GM21723 (cell line): ENCODE results near the gene DSCAML1.
A peak's percentile ranks its signal among the peaks of the same experiment; 100 is the strongest.

Source experiments
- ATAC-seq: cut with Tn5 transposase; IDR thresholded peaks from one replicate; pipeline ENCODE4 v1.9.1; 2021; ENCODE audit warnings: mild to moderate bottlenecking, moderate library complexity; ENCODE audit not compliant: unreplicated experiment

Gene DSCAML1

DNA sequence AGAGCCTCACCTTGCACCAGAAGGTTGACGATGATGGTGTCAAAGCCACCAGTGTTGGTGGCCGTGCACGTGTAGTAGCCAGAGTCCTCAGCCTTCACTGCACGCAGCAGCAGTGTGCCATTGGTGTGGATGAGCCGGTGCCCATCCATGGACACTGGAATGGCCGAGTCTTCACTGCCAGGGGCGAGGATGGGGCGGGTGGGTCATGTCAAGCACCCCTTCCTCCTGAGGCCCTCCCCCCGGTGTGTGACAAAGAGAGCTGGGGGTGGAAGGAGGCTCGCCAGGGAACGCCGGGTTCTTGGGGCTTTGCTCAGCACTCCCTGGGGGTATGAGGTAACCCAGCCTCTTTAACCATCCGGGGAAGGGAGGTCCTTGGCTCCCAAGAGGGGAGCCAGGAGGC lies 357.8 kb downstream of the DSCAML1 start:
- no peak for ATAC-seq

DNA sequence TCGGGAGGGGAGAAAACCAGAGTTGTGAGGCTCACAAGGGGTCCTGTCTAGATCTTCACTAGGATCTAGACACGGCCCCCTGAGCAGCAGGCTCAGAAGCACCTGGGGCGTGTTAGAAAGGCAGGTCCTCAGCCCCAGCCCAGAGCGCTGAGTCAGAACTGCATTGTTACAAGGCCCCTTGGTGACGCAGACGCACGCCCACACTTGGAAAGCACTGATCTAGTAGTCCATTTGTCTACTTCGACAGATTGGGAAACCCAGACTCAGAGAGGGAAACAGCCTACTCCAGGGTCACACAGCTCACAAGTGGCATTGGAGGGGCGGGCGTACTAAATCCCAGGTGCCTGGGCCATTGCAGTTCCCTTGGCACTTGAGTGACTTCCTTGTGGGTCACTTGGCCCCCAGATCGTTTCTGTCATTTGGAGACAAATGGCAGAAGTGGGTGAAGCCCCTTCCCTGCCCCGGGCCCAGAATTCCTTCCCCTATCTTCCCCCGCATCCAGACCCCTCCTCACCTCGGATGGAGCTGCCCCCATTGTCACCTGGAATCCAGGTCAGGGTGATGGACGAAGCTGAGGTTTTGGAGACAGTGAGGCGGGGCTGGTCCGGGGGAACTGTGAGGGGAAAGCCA lies 358.5 kb downstream of the DSCAML1 start:
- no peak for ATAC-seq

- no peak for ATAC-seq
Observed at GRCh38 chr11:117437791-117438130, 359.3 kb downstream of the DSCAML1 start.

DNA sequence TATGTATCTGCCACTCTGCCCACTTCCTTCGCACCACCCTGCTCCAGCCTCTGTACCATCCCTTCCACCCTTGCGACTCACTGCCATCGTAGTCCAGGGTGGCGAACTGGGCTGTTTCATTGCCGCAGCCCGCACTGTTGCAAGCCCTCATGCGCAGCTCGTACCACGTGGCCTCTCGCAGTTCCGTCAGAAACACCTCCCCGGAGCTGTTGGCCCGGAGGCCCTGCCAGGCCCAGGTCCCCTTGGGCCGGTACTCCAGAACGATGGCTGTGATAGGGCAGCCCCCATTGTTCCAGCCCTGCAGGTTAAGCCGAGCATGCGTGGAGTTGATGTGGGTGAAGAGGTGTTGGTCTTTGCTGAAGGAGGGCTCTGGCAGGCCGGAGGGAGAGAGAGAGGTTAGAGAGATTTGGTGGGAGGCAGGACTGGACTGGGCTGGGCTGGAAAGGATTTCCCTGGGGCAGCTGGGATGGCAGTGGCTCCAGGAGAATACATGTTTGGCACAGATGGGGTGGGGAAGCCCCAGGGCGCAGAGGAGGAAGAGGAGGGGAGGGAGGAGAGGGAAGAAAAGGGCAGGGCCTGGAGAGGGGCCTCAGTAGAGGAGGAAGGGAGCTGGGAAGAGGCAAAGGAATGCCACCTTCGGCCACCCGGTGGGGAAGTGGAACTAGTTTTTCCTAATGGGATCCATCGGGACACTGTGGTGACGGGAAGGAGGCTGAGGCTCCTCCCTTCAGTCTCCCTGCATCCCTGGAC lies 359.8 kb downstream of the DSCAML1 start:
- no peak for ATAC-seq

- peak; percentile 77 for ATAC-seq
Observed at GRCh38 chr11:117435326-117435725, 361.7 kb downstream of the DSCAML1 start.

GRCh38 chr11:117434481-117434880 lies 362.5 kb downstream of the DSCAML1 start:
- ATAC-seq = no peak

DNA sequence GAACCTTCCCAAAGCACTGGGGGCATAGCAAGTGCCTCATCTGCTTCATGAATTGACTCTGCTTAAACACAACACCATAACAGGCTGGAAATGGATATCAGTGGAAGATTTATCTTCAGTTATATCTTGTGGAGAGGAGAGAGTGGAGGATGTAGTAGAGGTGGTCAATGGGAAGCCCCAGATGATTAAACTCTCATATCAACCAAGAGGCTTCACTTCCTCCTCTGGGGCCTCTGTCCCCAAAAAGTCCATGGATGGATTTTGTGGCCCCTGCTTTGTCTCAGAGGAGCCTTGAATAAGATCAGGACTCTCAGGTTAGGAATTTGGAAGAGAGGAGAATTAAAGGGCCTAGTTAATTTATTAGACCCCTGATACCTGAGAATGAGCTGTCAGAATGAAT lies 363.3 kb downstream of the DSCAML1 start:
- ATAC-seq = no peak

DNA sequence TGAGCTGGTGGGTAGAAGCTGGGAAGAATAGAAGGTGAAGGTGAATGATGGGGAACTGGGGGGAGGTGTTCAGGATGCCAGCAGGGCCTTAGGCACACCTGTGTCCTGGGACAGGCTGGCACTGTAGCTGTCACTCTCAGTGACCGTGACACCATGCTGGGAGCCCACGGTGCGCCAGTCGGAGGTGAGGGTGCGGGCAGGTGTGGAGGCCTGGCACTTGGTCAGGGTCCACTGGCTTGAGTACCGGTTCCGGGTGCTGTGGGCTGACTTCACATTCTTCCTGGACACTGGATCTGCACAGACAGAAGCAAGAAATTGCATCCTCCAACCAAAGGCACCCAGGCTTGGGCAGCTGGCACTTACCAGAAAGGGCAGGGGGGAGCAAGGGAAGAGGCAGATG lies 365.6 kb downstream of the DSCAML1 start:
- no peak for ATAC-seq

DNA sequence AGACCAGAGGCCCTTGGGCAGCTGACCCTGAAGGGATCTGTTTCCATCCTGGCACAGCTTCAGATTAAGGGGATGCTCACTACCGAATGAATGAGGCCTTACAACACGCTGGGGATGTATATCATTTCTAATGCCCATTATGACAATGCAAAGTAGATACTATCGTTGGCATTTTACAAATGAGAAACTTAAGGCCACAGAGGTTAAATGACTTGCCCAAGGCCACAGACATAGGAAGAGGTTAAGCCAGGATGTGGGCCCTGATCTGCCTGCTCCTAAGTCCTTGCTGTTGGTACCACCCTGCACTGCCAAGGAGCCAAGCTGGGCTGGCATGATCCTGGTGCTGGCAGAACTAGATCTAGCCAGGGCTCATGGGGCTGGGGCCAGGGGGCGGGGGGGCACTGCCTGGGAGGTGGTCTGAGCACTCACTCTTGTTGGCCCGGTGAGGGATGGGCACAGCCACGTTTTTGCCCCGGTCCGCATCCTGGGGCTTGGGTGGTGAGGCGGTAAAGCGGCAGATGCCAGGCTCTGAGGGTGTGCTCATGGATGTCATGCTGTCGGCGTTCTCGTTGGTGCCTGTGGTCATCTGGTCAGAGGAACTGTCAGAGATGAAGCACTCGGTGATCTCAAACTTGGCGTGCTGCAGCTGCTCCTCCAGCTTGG lies 366.6 kb downstream of the DSCAML1 start:
- no peak for ATAC-seq

GRCh38 chr11:117428856-117429229 lies 368.2 kb downstream of the DSCAML1 start:
- ATAC-seq = no peak

DNA sequence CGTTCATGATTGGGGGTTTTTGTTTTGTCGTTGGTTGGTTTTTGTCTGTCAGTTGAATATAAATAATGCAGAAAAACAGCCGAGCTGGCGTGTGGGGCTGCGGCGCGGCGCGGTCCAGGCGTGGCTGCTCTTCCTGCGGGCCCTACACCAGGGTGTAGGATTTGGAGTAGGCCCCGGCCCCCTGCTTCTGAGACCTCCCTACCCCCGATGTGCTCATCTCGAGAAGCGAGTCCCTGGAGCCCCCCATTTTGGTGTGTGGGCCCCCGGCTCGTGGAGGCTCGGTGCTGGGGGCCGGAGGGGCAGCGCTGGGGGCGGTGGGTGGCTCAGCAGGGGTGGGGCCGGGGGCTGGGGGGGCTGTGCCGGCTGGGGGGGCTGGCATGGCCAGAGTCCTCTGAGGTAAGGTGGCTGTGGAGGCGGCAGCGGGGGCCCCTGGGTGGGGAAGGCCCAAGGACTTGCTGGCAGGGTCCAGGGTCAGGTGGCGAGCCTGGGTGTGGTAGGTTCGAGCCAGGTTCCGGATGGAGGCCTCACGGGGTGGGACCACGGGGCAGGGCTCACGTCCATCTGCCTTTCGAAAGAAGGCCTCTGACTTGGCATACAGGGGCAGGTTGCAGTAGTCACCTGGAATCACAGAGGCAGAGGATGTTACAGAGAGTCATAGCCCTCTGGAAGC lies 368.7 kb downstream of the DSCAML1 start:
- ATAC-seq = no peak

GRCh38 chr11:117427356-117427874 lies 369.6 kb downstream of the DSCAML1 start:
- no peak for ATAC-seq

DNA sequence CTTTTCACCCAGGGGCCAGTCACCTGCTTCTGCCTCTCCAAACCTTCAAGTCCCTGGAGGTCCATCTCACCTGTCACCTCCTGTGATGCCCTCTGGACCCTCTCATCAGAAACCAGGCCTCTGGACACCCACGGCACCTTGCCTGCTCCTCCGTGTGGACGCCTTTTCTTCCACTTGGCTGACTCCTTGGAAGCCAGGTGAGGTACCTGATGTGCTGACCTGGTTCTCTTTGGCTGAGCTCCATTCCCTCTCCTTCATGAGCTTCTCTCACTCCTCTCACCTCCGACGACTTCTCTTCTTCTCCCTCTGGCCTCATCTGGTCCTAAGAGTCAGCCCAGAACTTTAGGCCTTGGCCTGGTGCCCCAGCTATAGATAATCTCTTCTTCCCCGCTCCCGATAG lies 370.1 kb downstream of the DSCAML1 start:
- ATAC-seq = no peak

DNA sequence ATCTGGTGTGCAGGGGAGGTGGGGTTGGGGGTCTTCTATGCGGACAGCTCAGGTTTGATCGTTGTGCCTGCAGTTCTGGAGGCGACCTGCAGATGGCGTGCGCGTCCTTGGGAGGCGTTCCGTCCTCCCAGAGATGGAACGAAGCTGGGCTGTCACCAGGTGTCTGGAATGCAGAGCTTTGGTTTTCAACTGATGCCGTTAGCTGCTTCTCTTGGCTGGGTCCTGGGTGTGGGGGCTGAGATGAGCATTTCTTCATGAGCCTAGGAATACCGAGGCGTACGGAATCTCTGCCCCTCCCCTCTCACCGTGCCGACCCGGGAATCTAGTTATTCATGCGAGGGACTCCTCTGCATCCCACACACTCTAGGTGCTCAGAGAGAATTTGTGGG lies 370.7 kb downstream of the DSCAML1 start:
- ATAC-seq = no peak

DNA sequence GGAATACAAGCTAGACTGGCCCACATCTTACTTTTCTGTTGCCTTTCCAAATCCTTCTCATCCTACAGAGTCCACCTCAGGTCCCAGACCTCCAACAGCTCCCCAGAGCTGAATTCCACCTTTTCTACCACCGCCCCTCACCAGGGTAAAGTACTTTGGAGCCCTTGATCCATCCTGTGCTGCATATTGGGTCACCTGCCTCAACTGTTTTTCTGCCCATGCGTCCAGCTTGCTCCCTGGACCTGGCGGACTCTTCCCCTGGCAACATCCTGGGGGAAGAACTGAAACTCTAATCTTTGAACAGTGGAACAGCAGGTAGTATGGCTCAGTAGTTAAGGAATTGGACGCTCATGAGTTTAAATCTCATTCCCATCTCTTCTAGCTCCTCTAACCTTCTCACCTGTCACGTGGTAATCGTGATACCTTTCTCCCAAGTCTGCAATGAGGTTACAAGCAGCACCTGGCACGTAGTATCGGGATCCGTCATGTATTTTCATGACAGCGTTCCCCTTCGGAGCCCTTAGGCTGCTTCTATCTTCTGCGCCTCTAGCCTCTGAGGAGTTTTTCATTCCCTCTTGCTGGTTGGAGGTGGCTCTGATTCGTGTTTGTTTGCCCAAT lies 371.2 kb downstream of the DSCAML1 start:
- ATAC-seq = no peak

GRCh38 chr11:117424781-117425180 lies 372.2 kb downstream of the DSCAML1 start:
- ATAC-seq = no peak

- ATAC-seq = no peak
Observed at GRCh38 chr11:117423046-117423575, 373.9 kb downstream of the DSCAML1 start.

DNA sequence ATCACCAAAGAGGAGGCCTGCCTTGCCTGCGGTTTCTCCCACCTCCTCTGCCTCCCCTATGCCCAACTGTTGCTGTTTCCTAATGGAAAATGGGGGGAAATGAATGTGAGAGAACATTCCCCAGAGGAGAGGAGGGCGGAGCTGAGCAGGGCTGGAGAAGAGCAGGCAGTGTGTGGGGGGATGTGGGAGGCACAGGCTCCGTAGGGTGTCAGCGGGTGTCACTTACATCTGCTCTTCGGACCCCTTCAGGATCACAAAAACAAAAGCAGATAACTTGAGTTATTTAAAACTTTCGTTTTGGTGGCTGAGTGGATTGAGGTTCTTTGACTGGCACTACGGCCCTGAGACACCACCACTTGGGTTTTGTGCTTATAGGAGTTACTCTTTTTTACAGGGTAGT lies 375.5 kb downstream of the DSCAML1 start:
- no peak for ATAC-seq

GRCh38 chr11:117421041-117421440 lies 376.0 kb downstream of the DSCAML1 start:
- ATAC-seq = no peak

- ATAC-seq = no peak
Observed at GRCh38 chr11:117420598-117420997, 376.4 kb downstream of the DSCAML1 start.

DNA sequence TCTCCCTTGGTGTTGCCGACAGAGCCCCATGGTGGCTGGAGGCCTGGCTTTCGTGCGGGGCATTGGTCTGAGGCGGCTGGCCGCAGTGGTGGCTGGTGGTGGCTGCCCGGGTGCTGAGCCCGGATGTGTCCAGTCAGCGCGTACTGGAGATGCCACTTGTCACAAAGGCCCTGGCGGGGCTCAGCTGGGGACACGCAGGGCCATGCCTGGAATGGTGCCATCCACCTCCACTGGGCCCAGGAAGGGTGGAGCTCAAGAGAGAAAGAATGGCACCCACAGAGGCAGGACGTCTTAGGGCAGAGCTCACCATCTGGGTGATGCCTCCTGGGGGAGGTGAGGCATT lies 376.9 kb downstream of the DSCAML1 start:
- ATAC-seq = no peak
